ENCODE measurements around the gene OTOP3. TPM values are rescaled to one million over a fixed set of nuclear protein-coding genes. Genes with fewer than 3 reads are reported as not detected.

Gene OTOP3
- total and polyA plus RNA-seq, 2 donors (not counting 1 experiment from before 2014, with no cell fraction given): not detected

- DNase-seq (ENCODE audit: low read depth in 2 of 2): no peak
- Histone ChIP-seq H3K79me2 (ENCODE audit: control insufficient read depth, insufficient read depth, low read length) (no peaks in the 10 kb centered on the region), H3K27me3 (ENCODE audit: control insufficient read depth, insufficient read depth, low read length) (peaks cover 27% of the 10 kb centered on the region), H3K9ac (ENCODE audit: insufficient read depth, low read length) (no peak overlapping the region), H2AFZ (ENCODE audit: low read length) (no peak overlapping the region), H4K20me1 (ENCODE audit: control insufficient read depth, extremely low read depth, insufficient read depth, low read length) (no peaks in the 10 kb centered on the region), H3K36me3 (ENCODE audit: control insufficient read depth, insufficient read depth, low read length) (no peaks in the 10 kb centered on the region), H3K4me2 (ENCODE audit: extremely low read depth, insufficient read depth, low read length) (no peak overlapping the region), H3K27ac (ENCODE audit: insufficient read depth, low read length) (no peak overlapping the region), H3K4me3 (replicated peaks in 1 of 4; ENCODE audit: control extremely low read depth in 1 of 4, insufficient read depth in 1 of 4, low read depth in 3 of 4, low read length in 4 of 4) (no peak overlapping the region), H3K4me1 (ENCODE audit: control insufficient read depth, extremely low read depth, insufficient read depth, low read length) (no peaks in the 10 kb centered on the region), H3K9me3 (ENCODE audit: control insufficient read depth, insufficient read depth, low read depth, low read length) (no peaks in the 10 kb centered on the region)
- no peak for TF ChIP-seq EZH2 (IDR thresholded peaks at IDR 0.05; ENCODE audit: low read length, missing control alignments)
- TF ChIP-seq, protein P1, sequence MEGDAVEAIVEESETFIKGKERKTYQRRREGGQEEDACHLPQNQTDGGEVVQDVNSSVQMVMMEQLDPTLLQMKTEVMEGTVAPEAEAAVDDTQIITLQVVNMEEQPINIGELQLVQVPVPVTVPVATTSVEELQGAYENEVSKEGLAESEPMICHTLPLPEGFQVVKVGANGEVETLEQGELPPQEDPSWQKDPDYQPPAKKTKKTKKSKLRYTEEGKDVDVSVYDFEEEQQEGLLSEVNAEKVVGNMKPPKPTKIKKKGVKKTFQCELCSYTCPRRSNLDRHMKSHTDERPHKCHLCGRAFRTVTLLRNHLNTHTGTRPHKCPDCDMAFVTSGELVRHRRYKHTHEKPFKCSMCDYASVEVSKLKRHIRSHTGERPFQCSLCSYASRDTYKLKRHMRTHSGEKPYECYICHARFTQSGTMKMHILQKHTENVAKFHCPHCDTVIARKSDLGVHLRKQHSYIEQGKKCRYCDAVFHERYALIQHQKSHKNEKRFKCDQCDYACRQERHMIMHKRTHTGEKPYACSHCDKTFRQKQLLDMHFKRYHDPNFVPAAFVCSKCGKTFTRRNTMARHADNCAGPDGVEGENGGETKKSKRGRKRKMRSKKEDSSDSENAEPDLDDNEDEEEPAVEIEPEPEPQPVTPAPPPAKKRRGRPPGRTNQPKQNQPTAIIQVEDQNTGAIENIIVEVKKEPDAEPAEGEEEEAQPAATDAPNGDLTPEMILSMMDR (conservative IDR thresholded peaks at IDR 0.05 in 1 of 2, IDR thresholded peaks at IDR 0.05 in 1 of 2; ENCODE audit: low read depth in 1 of 2, low read length in 2 of 2): no peak
Measured at GRCh38 chr17:74970395-74970794, 34.7 kb downstream of the OTOP3 start.

- Histone ChIP-seq H3K4me3 (replicated peaks in 1 of 4; ENCODE audit: control extremely low read depth in 1 of 4, insufficient read depth in 1 of 4, low read depth in 3 of 4, low read length in 4 of 4) (no peak overlapping the region), H3K4me1 (ENCODE audit: control insufficient read depth, extremely low read depth, insufficient read depth, low read length) (no peaks in the 10 kb centered on the region), H3K4me2 (ENCODE audit: extremely low read depth, insufficient read depth, low read length) (no peak overlapping the region), H3K9ac (ENCODE audit: insufficient read depth, low read length) (no peak overlapping the region), H3K27ac (ENCODE audit: insufficient read depth, low read length) (no peak overlapping the region), H4K20me1 (ENCODE audit: control insufficient read depth, extremely low read depth, insufficient read depth, low read length) (no peaks in the 10 kb centered on the region), H3K79me2 (ENCODE audit: control insufficient read depth, insufficient read depth, low read length) (no peaks in the 10 kb centered on the region), H3K9me3 (ENCODE audit: control insufficient read depth, insufficient read depth, low read depth, low read length) (no peaks in the 10 kb centered on the region), H3K27me3 (ENCODE audit: control insufficient read depth, insufficient read depth, low read length) (peaks cover 27% of the 10 kb centered on the region), H3K36me3 (ENCODE audit: control insufficient read depth, insufficient read depth, low read length) (no peaks in the 10 kb centered on the region), H2AFZ (ENCODE audit: low read length) (no peak overlapping the region)
- DNase-seq (ENCODE audit: low read depth in 2 of 2): no peak
- TF ChIP-seq, protein P1 (conservative IDR thresholded peaks at IDR 0.05 in 1 of 2, IDR thresholded peaks at IDR 0.05 in 1 of 2; ENCODE audit: low read depth in 1 of 2, low read length in 2 of 2): no peak
- no peak for TF ChIP-seq EZH2 (IDR thresholded peaks at IDR 0.05; ENCODE audit: low read length, missing control alignments)
Measured at GRCh38 chr17:74971069-74971841, 35.6 kb downstream of the OTOP3 start.

DNA sequence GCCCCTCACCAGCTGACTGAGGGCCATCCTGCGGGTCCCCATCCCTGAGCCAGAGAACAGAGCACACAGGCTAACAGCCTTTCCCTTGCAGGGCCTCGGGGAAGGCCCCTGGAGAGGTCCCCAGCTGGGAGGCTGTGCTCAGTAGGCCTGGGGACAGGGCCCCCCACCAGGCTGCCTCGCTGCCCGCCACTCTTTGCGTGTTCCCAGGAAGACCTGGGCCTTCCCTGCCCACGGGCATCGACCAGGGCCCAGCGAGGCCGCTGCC is 36.1 kb downstream of the OTOP3 start:
- TF ChIP-seq, protein P1 (conservative IDR thresholded peaks at IDR 0.05 in 1 of 2, IDR thresholded peaks at IDR 0.05 in 1 of 2; ENCODE audit: low read depth in 1 of 2, low read length in 2 of 2): no peak
- TF ChIP-seq EZH2 (IDR thresholded peaks at IDR 0.05; ENCODE audit: low read length, missing control alignments): peak; percentile 70
- no peak overlapping the region for H3K4me3 ChIP-seq (replicated peaks in 1 of 4; ENCODE audit: control extremely low read depth in 1 of 4, insufficient read depth in 1 of 4, low read depth in 3 of 4, low read length in 4 of 4)
- no peak overlapping the region for H3K4me2 ChIP-seq (ENCODE audit: extremely low read depth, insufficient read depth, low read length)

More for the DNA sequence above, 36.1 kb downstream of the OTOP3 start:
- Histone ChIP-seq H3K9ac (ENCODE audit: insufficient read depth, low read length) (no peak overlapping the region), H4K20me1 (ENCODE audit: control insufficient read depth, extremely low read depth, insufficient read depth, low read length) (no peaks in the 10 kb centered on the region), H3K27me3 (ENCODE audit: control insufficient read depth, insufficient read depth, low read length) (peaks cover 27% of the 10 kb centered on the region), H3K36me3 (ENCODE audit: control insufficient read depth, insufficient read depth, low read length) (no peaks in the 10 kb centered on the region), H3K79me2 (ENCODE audit: control insufficient read depth, insufficient read depth, low read length) (no peaks in the 10 kb centered on the region), H3K27ac (ENCODE audit: insufficient read depth, low read length) (no peak overlapping the region), H3K9me3 (ENCODE audit: control insufficient read depth, insufficient read depth, low read depth, low read length) (no peaks in the 10 kb centered on the region), H3K4me1 (ENCODE audit: control insufficient read depth, extremely low read depth, insufficient read depth, low read length) (no peaks in the 10 kb centered on the region), H2AFZ (ENCODE audit: low read length) (no peak overlapping the region)
- no peak for DNase-seq (ENCODE audit: low read depth in 2 of 2)
